Panc1 (cell line): ENCODE data around the gene DCANP1. TPM values are rescaled to one million over a fixed set of nuclear protein-coding genes. Genes with fewer than 3 reads are reported as not detected.
A peak's percentile ranks its signal among the peaks of the same experiment; 100 is the strongest.

Experiments
- ATAC-seq: fragments of 200-7000 bp; cut with Tn5 transposase; 2 replicates; pipeline ENCODE4 v1.9.1; 2020; ENCODE audit warnings: mild to moderate bottlenecking, moderate library complexity
- BruUV-seq: library from RNA; stranded (reverse); fragments of 400-500 nt; replicated peaks from 2 replicates; lab custom pipeline; 2021; lab: Mats Ljungman, UMichigan
- CTCF ChIA-PET: fragments of 300-600 bp; sonication (Branson Sonifier 250); formaldehyde crosslinking; loops from one replicate; lab custom pipeline; 2022; ENCODE audit warnings: antibody characterized with exemption; lab: Charles Lee
- POLR2A ChIA-PET: fragments of 300-600 bp; sonication (Branson Sonifier 250); formaldehyde crosslinking; loops from one replicate; lab custom pipeline; 2022; ENCODE audit warnings: antibody characterized with exemption; lab: Charles Lee
- DNase-seq: peaks from one replicate; pipeline ENCODE4 v3.0.0-alpha.2; 2010; ENCODE audit warnings: low read depth, low spot score
- H3K27ac ChIP-seq: 2 replicates; pipeline ENCODE4 v1.5.1; 2011; ENCODE audit warnings: mild to moderate bottlenecking, low read length, inconsistent platforms
- H3K27me3 ChIP-seq: fragments of 200-500 bp; sonication (Bioruptor generic); 2 replicates; pipeline ENCODE4 v1.6.0; 2014; ENCODE audit warnings: low read length, inconsistent platforms; ENCODE audit not compliant: control insufficient read depth, insufficient read depth
- H3K36me3 ChIP-seq: fragments of 200-500 bp; sonication (Bioruptor generic); 2 replicates; pipeline ENCODE4 v1.5.1; 2014; ENCODE audit warnings: inconsistent platforms, mild to moderate bottlenecking, low read length, moderate library complexity; ENCODE audit not compliant: control insufficient read depth, insufficient read depth
- H3K4me1 ChIP-seq: 2 replicates; pipeline ENCODE4 v1.5.1; 2011; ENCODE audit warnings: inconsistent platforms, mild to moderate bottlenecking, low read length, moderate library complexity; ENCODE audit not compliant: control insufficient read depth, insufficient read depth
- H3K4me3 ChIP-seq, 2 experiments: 2 replicates each; pipeline ENCODE4 v1.5.1; 2011 to 2012; ENCODE audit warnings: low read depth in 2 of 2, low read length in 2 of 2, mild to moderate bottlenecking in 2 of 2, inconsistent platforms in 1 of 2, moderate library complexity in 1 of 2
- H3K9me3 ChIP-seq: fragments of 200-500 bp; sonication (Bioruptor generic); 2 replicates; pipeline ENCODE4 v1.5.1; 2014; ENCODE audit warnings: low read depth, mild to moderate bottlenecking, inconsistent platforms, low read length, moderate library complexity; ENCODE audit not compliant: control insufficient read depth, insufficient read depth
- CTCF ChIP-seq: fragments of 450-650 bp; IDR thresholded peaks from 2 replicates; pipeline ENCODE4 v1.5.1; 2017; ENCODE audit warnings: mild to moderate bottlenecking
- POLR2AphosphoS5 ChIP-seq: IDR thresholded peaks from 2 replicates; pipeline ENCODE4 v1.6.1; 2012; ENCODE audit warnings: mild to moderate bottlenecking, low read depth, low read length, moderate library complexity
- REST ChIP-seq, 2 experiments: IDR thresholded peaks; 2 replicates each; pipeline ENCODE4 v1.6.1; 2011 to 2012; ENCODE audit warnings: low read depth in 2 of 2, control low read depth in 1 of 2, low read length in 1 of 2, mild to moderate bottlenecking in 1 of 2, moderate library complexity in 1 of 2; ENCODE audit not compliant: insufficient read depth in 1 of 2
- SIN3A ChIP-seq: IDR thresholded peaks from 2 replicates; pipeline ENCODE4 v1.6.1; 2012; ENCODE audit warnings: low read depth, mild to moderate bottlenecking, low read length, moderate library complexity, borderline replicate concordance; ENCODE audit not compliant: insufficient read depth
- TCF7L2 ChIP-seq: IDR thresholded peaks from 2 replicates; pipeline ENCODE4 v1.6.1; 2011; ENCODE audit warnings: mild to moderate bottlenecking, low read depth, low read length, inconsistent platforms
- in situ Hi-C: cut with HindIII; loops from 2 replicates; pipeline ENCODE4 v1.10.0; 2016; ENCODE audit warnings: low sequenced_read_pairs, low pct_unique_long_range_greater_than_20kb
- intact Hi-C: fragments of 100-400 bp; cut with micrococcal nuclease; formaldehyde crosslinking; loops from one replicate; pipeline ENCODE4 v1.10.0; 2022; ENCODE audit not compliant: unreplicated experiment
- total RNA-seq: library from RNA; stranded (reverse); gene quantifications from one replicate; pipeline ENCODE4 v1.2.1, GENCODE V29; 2021; ENCODE audit not compliant: unreplicated experiment

DCANP1 gene
- total RNA-seq, 1 experiment from 2014 or later: not detected

GRCh38 chr5:135426102-135427082 is 20.8 kb downstream of the DCANP1 start:
- Histone ChIP-seq H3K36me3 (no peaks in the 10 kb centered on the region), H3K4me3 (no peak overlapping the region), H3K27me3 (peaks cover 2% of the 10 kb centered on the region), H3K9me3 (peaks cover 6% of the 10 kb centered on the region; the same call in 1 of the 2 replicates), H3K4me1 (no peaks in the 10 kb centered on the region), H3K27ac (no peak overlapping the region)
- TF ChIP-seq CTCF: peak; percentile 79
- TF ChIP-seq TCF7L2: no peak
- no peak for TF ChIP-seq REST (IDR thresholded peaks at IDR 0.05; ENCODE audit: insufficient read depth in 1 of 2, low read depth in 2 of 2, low read length in 1 of 2)
- no peak for TF ChIP-seq POLR2AphosphoS5
- no peak for TF ChIP-seq SIN3A
- DNase-seq: peak; percentile 42
- no TSS peak for BruUV-seq
- POLR2A ChIA-PET: no interaction called here
- in situ Hi-C loops: no loop called here
- CTCF ChIA-PET: no interaction called here
- intact Hi-C loops: no loop called here
- ATAC-seq: peak; percentile 91

GRCh38 chr5:135425641-135426040 is 21.5 kb downstream of the DCANP1 start:
- intact Hi-C loops (no loop called here), in situ Hi-C loops (no loop called here)
- Histone ChIP-seq H3K27me3 (peaks cover 7% of the 10 kb centered on the region), H3K4me1 (no peaks in the 10 kb centered on the region), H3K36me3 (no peaks in the 10 kb centered on the region), H3K27ac (no peak overlapping the region), H3K9me3 (peaks cover 6% of the 10 kb centered on the region; the same call in 1 of the 2 replicates), H3K4me3 (no peak overlapping the region)
- no TSS peak for BruUV-seq
- POLR2A ChIA-PET: no interaction called here
- no peak for DNase-seq
- CTCF ChIA-PET: interaction anchor here (0.7 kb wide), 1 partner anchor 84 kb away, joined by 4 read pairs; no protein-coding TSS in a partner anchor
- no peak for ATAC-seq
- TF ChIP-seq REST (IDR thresholded peaks at IDR 0.05; ENCODE audit: insufficient read depth in 1 of 2, low read depth in 2 of 2, low read length in 1 of 2): no peak
- no peak for TF ChIP-seq CTCF
- no peak for TF ChIP-seq TCF7L2
- no peak for TF ChIP-seq POLR2AphosphoS5
- no peak for TF ChIP-seq SIN3A
